Glomerular visceral epithelial cell (primary cell): Measurements from ENCODE around the gene FGD3.

Source experiments
- DNase-seq: peaks from one replicate; pipeline ENCODE4 v3.0.0-alpha.2; 2016; ENCODE audit errors: extremely low spot score

The FGD3 gene

DNA sequence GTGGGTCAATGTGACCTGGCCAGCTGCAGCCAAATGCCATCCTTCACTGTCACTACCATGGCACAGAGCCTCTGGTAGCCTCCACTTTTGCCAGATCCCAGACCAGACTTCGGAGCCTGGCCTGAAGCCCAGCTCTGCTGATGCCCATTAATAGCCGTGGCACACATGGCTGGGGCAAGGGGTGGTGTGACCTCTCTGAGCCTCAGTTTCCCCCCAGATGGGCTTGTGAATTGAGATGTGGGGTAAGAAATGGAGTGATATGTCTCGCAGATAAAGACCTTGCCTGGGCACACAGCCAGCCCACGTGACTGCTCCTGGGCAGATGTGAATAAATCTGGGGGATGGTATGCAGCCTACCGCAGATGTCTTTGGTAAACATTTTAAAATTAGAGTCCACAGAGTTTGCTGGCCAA lies 125.1 kb downstream of the FGD3 start:
- DNase-seq = no peak

DNA sequence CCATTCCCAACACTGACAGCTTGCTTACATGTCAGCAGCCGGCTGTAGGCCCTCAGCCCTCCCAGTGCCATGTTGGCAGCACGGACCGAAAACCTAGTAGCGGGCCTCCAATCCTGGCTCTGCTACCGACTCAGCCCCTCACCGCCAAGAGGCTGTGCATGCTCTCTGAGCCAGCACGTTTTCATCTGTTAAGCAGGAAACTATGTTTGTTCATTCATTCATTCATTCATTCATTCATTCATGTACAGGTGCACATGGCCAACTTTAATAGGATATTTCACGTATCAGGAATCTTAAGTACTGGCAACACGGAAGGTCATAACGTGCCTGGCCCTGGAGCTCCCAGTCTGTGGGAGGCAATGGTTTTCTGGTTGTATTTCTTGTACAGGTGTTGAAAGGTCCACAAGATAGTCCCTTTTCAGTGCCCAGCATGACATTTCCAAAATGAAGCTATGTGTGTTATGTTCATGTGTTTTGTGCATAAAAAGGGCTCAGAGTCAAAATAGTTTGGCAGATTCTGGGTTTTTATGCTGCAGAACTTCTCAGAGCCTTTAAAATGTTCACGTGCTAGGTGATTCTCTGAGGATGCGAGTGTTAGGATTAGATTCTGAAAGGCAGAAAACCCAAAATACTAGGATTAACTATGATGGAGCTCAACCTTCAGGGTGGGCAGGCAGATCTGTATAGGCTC lies 128.9 kb downstream of the FGD3 start:
- DNase-seq = no peak

DNA sequence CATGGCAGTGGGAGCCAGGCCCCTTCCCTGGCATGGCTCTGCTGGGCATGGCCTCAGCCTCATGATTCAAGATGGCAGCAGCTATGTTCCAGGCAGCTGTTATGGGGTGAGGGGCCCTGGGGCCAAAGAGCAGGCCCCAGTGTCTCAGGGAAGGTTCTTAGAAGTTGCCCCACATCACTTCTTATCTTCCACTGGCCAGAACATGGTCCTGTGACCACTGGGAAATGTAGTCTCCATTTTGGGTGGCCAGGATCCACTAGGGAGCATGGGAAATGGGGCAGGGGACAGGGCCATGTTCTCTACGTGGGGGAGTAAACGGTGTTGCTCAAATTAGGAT lies 129.4 kb downstream of the FGD3 start:
- DNase-seq = no peak

DNA sequence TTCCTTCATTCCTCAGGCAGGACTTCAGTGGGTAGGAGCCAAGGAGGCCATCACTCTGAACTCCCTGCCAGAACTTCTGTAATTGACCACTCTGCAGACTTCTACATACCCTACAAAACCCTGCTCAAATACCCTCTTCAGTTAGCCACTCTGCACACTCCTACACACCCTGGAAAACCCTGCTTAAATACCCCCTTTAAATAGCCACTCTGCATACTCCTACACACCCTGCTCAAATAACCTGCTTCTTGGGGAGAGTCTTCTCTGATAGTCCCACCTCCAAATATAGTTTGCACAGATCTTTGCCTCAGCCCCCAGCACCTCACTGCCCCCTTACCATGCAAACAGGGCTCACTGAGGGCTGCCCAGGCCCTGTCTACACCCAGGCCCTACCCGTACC lies 130.0 kb downstream of the FGD3 start:
- DNase-seq = no peak

DNA sequence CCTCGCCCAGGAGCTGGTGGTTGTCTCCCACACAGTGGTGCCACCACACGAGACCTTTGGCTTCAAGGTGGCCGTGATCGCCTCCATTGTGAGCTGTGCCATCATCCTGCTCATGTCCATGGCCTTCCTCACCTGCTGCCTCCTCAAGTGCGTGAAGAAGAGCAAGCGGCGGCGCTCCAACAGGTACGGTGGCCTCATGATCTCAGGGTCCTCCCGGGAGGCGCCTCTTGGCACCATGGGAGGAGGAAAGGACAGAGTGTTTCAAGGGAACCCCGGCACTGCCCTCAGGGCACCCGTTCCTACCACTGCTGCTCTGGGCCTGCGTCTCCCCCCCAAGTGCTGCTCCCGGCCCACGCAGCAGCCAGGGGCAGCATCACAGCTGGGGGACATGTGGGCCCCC lies 130.5 kb downstream of the FGD3 start:
- no peak for DNase-seq

DNA sequence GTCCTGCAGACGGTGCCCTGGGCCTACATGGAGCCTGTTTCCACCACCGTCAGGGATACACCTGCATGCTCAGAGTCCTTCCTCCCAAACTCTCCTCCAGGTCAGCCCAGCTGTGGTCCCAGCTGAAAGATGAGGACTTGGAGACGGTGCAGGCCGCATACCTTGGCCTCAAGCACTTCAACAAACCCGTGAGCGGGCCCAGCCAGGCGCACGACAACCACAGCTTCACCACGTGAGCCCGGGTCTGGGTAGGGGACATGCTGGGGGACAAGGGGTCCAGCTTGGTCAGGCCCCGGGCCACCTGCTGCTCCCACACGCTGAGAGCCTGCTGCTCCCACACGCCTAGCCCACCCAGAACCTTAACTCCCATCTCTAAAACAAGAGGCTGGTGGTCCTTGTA lies 132.0 kb downstream of the FGD3 start:
- no peak for DNase-seq

DNA sequence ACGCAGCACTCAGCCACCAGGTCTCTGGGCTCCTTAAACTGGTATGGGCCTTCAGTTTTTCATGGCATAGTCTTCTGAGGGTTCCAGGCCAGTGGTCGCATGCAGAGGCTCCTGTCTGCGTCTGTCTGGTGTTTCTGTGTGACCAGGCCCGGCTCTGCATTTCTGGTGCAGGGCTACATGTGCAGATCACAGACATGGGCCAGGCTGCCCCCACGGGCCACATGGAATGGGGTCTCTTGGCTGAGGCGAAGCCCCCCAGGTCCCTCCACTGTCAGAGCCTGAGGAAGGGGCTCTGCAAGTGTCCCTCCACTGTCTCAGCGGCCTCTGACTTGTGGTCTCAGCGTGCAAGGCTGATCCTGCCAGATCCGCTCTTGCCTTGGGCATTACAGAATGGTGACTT lies 133.1 kb downstream of the FGD3 start:
- no peak for DNase-seq

DNA sequence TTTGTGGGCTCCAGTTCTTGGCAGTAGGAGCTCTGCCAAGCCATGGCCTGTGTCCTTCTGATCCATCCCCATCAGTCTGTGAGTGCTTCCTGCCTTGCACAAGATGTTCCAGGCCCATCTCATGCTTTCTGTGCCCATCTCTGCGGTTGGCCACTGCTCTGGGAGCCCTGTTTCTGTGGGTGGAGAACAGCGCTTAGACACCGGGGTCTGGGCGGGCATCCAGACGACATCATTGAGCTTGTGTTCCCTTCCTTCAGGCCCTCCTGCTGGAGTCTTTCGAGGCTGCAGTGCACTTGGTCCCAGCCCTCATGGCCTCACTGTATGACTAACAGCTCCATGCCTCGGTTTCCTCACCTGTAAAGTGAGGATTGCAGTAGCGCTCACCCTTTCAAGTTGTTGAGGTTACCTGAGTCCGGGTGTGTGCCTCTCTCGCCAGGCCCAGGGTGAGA lies 133.8 kb downstream of the FGD3 start:
- no peak for DNase-seq

DNA sequence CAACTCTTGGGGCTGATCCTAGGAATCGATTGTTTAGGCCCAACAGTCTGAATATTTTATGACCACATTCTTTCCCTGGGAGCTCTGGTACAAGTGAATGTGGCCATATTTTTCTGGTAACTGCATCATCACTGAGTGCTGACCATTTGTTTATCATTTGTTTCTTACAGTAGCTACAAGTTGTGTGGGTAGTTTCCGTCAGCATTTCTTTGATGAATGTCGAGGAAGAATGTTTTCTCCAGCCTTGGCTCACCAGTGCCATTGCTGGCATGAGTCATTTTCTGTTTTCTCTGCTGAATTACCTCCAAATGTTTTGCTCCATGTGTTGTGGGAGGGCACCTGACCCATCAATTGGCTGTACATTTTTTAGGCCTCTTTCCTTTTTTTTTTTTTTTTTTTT lies 134.6 kb downstream of the FGD3 start:
- DNase-seq = no peak

DNA sequence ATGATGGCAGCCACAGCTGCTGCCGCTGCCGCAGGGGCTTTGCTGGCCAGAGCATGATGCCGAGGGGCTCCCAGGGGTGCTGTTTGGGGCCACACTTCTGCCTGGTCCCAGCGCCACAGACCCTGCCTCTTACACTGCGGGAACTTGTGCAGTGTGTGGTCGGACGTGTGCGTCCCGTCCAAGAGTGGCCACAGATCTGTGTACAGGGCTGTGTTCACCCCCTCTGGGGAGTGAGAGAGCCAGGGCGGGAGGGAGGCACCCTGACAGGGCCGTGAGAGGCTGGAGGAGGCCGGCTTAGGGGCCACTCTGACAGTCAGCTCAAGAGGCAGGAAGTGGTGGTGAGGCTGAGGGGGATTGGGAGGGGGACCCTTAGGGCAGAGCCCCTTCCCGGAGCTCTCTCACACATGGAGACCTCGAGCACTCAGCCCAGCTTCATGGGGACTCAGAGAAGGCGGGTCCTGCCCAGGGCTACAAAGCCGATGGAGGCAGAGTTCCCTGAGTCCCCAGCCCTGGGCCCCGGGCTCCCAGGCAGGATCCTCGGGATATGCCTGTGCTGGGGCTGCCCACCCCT lies 135.6 kb downstream of the FGD3 start:
- no peak for DNase-seq

DNA sequence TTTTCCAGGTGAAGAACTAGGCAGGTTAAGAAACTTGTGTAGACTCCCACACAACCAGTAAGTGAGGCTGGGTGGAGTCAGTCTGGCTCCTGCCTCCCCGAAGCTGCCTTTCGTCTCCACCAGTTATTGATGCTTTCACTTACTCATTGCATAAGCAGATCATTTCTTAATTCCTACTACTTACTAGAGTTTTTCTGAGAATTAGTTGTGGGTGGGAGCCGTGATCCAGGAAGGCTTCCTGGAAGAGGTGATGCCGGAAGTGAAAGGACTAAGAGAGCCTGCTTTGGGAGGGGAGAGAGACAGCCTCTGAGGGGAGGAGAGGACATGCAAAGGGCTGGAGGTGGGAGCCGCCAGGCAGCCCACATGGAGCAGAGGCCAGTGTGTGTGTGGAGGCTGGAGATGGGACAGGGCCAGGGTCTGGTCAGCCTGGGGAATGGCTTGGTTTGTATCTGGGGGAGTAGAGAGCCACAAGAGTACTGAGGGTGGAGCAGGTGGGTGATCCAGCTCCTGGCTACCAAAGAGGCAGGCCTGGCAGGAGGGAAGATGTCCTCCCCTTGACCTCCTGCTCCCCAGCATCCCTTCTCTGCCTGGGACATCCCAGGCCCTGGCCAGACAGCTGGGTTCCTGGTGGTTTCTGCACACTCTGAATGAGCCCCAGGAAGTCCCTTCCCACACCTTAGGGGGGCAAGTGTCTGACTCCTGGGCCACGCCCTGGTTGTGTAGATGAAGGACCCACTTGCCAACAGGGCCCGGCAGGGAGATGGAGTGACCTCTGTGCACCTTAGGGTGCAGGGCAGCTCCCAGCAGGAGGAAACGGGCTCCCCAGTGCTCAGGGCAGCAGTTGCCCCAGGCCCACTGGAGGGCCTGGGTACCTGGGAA lies 136.5 kb downstream of the FGD3 start:
- no peak for DNase-seq

DNA sequence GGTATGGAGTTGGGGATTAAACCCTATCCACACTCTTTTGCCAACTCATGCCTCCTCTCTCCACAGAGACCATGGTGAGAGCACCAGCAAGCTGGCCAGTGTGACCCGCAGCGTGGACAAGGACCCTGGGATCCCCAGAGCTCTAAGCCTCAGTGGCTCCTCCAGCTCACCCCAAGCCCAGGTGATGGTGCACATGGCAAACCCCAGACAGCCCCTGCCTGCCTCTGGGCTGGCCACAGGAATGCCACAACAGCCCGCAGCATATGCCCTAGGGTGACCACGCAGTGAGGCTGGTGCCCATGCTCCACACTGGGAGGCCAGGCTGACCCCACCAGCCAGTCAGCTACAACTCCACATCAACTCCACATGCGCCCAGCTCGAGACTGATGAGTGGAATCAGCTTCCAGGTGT lies 137.2 kb downstream of the FGD3 start:
- DNase-seq = no peak

DNA sequence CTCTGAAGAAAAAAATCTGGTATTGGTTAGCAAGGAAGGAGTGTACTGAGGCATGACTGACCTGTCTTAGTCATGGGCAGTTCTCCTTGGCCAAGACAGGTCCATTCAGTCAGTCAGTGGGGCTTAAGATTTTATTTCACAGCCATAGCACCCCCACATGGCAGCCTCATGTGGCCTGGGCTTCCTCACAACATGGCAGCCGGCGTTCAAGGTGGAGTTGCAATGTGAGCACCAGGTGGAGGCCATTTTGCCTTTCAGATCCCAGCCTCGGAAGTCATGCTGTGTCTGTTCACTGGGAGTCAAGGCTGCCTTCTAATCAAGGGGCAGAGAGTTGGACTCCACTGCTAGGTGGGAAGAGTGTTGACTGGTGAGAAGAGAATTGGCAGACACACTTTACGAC lies 138.4 kb downstream of the FGD3 start:
- no peak for DNase-seq
